GM19467 (cell line): ENCODE results near the gene HASPIN.
A peak's percentile ranks its signal among the peaks of the same experiment; 100 is the strongest.
"Not testable (repeated sequence)": the region's sequence is repeated elsewhere in the genome, so short reads cannot be mapped to it uniquely, and the experiment has no call there.

Source experiments
- ATAC-seq: cut with Tn5 transposase; IDR thresholded peaks from one replicate; pipeline ENCODE4 v1.9.1; 2021; ENCODE audit warnings: mild to moderate bottlenecking, moderate library complexity; ENCODE audit not compliant: unreplicated experiment

The HASPIN gene

GRCh38 chr17:3695723-3696411, 27.8 kb upstream of the HASPIN start, which contains the start of gene P2RX5:
TSS of gene P2RX5 (minus strand) at chr17:3696155. CDS start at chr17:3696005, 150 bp downstream.
- no peak for ATAC-seq

GRCh38 chr17:3697103-3697476, 26.6 kb upstream of the HASPIN start:
- no peak for ATAC-seq

GRCh38 chr17:3698139-3698538, 25.6 kb upstream of the HASPIN start:
- ATAC-seq, result no peak

GRCh38 chr17:3699951-3700350, 23.8 kb upstream of the HASPIN start:
- no peak for ATAC-seq

GRCh38 chr17:3702041-3702539, 21.6 kb upstream of the HASPIN start:
- not testable (repeated sequence) for ATAC-seq

- ATAC-seq, result no peak
Measured at GRCh38 chr17:3704931-3705717, 18.6 kb upstream of the HASPIN start.

GRCh38 chr17:3705718-3705984, 18.1 kb upstream of the HASPIN start:
- ATAC-seq, result not testable (repeated sequence)

- ATAC-seq, result no peak
Measured at GRCh38 chr17:3708366-3708765, 15.3 kb upstream of the HASPIN start.

- ATAC-seq, result peak; percentile 87
Measured at GRCh38 chr17:3710951-3711383, 12.7 kb upstream of the HASPIN start.

GRCh38 chr17:3712811-3713463, 10.8 kb upstream of the HASPIN start:
- no peak for ATAC-seq

- no peak for ATAC-seq
Measured at GRCh38 chr17:3715296-3715695, 8.4 kb upstream of the HASPIN start.

GRCh38 chr17:3718201-3718600, 5.5 kb upstream of the HASPIN start:
- ATAC-seq, result no peak

- no peak for ATAC-seq
Measured at GRCh38 chr17:3719265-3719664, 4.4 kb upstream of the HASPIN start.

- no peak for ATAC-seq
Measured at GRCh38 chr17:3722716-3723115, 987 bp upstream of the HASPIN start.

GRCh38 chr17:3723188-3723555, 531 bp upstream of the HASPIN start:
- ATAC-seq, result peak; percentile 8

GRCh38 chr17:3724378-3725077, 825 bp downstream of the HASPIN start:
- no peak for ATAC-seq

GRCh38 chr17:3727041-3727440, 3.3 kb downstream of the HASPIN start:
- no peak for ATAC-seq

- ATAC-seq, result not testable (repeated sequence)
Measured at GRCh38 chr17:3728099-3728498, 4.4 kb downstream of the HASPIN start.

- no peak for ATAC-seq
Measured at GRCh38 chr17:3729881-3730280, 6.2 kb downstream of the HASPIN start.

GRCh38 chr17:3730881-3731429, 7.3 kb downstream of the HASPIN start:
- no peak for ATAC-seq

- peak; percentile 82 for ATAC-seq
Measured at GRCh38 chr17:3732210-3732621, 8.5 kb downstream of the HASPIN start.
